Naive thymus-derived CD4-positive, alpha-beta T cell (primary cell): ENCODE results near the gene LY6G6F. TPM values are rescaled to one million over a fixed set of nuclear protein-coding genes. Genes with fewer than 3 reads are reported as not detected.

Experiments
- ATAC-seq: fragments of 150-1000 bp; cut with Tn5 transposase; 2 replicates; pipeline ENCODE4 v1.10.0; 2021; ENCODE audit warnings: mild to moderate bottlenecking, moderate library complexity
- CTCF ChIA-PET: fragments of 350-600 bp; sonication (Branson Sonifier 250); formaldehyde crosslinking; loops from one replicate; lab custom pipeline; 2021; ENCODE audit warnings: antibody characterized with exemption; lab: Charles Lee
- POLR2A ChIA-PET: fragments of 350-600 bp; sonication (Branson Sonifier 250); formaldehyde crosslinking; loops from one replicate; lab custom pipeline; 2021; ENCODE audit warnings: antibody characterized with exemption, inconsistent platforms; lab: Charles Lee
- DNase-seq, 9 donors: peaks; one replicate each; pipeline versions ENCODE4 v3.0.0 to v3.0.0-alpha.2; 2020 to 2022; ENCODE audit warnings: mixed read lengths in 1 of 9
- H3K27ac ChIP-seq: one replicate; pipeline ENCODE4 v1.7.0; 2013; ENCODE audit warnings: mild to moderate bottlenecking, low read depth, low read length, moderate library complexity
- H3K27me3 ChIP-seq, 2 donors: one replicate each; pipeline ENCODE4 v1.7.0; 2013; ENCODE audit warnings: low read length in 2 of 2, mild to moderate bottlenecking in 2 of 2, moderate library complexity in 2 of 2; ENCODE audit not compliant: control insufficient read depth in 2 of 2, insufficient read depth in 2 of 2
- H3K36me3 ChIP-seq, 3 experiments: 1 replicate in 2 of 3; 2 replicates in 1 of 3; pipeline ENCODE4 v1.7.0; 2013; ENCODE audit warnings: low read length in 3 of 3, mild to moderate bottlenecking in 3 of 3, moderate library complexity in 1 of 3; ENCODE audit not compliant: insufficient read depth in 3 of 3, control insufficient read depth in 2 of 3
- H3K4me1 ChIP-seq, 2 donors: one replicate each; pipeline ENCODE4 v1.7.0; 2013; ENCODE audit warnings: low read length in 2 of 2, mild to moderate bottlenecking in 2 of 2, moderate library complexity in 1 of 2; ENCODE audit not compliant: control insufficient read depth in 2 of 2, insufficient read depth in 2 of 2
- H3K4me3 ChIP-seq: 2 replicates; pipeline ENCODE4 v1.7.0; 2013; ENCODE audit warnings: mild to moderate bottlenecking, low read length
- H3K9me3 ChIP-seq, 3 experiments: 1 replicate in 2 of 3; 2 replicates in 1 of 3; pipeline ENCODE4 v1.7.0; 2013; ENCODE audit warnings: low read length in 3 of 3; ENCODE audit not compliant: control insufficient read depth in 2 of 3
- H3K27ac Mint-ChIP-seq, 9 donors: one replicate each; pipeline ENCODE4 v1.8.0; 2020 to 2022; ENCODE audit warnings: mixed read lengths in 9 of 9, mild to moderate bottlenecking in 8 of 9, moderate library complexity in 5 of 9, inconsistent platforms in 2 of 9
- H3K27me3 Mint-ChIP-seq, 5 donors: one replicate each; pipeline ENCODE4 v1.8.0; 2021 to 2022; ENCODE audit warnings: mixed read lengths in 5 of 5, mild to moderate bottlenecking in 1 of 5
- H3K36me3 Mint-ChIP-seq, 5 donors: one replicate each; pipeline ENCODE4 v1.8.0; 2020 to 2022; ENCODE audit warnings: mixed read lengths in 5 of 5, mild to moderate bottlenecking in 3 of 5, inconsistent platforms in 1 of 5
- H3K4me1 Mint-ChIP-seq, 7 donors: one replicate each; pipeline ENCODE4 v1.8.0; 2020 to 2022; ENCODE audit warnings: mixed read lengths in 7 of 7, mild to moderate bottlenecking in 3 of 7, inconsistent platforms in 1 of 7
- H3K4me3 Mint-ChIP-seq, 10 donors: one replicate each; pipeline ENCODE4 v1.8.0; 2020 to 2022; ENCODE audit warnings: mild to moderate bottlenecking in 10 of 10, mixed read lengths in 10 of 10, moderate library complexity in 6 of 10, inconsistent platforms in 2 of 10
- H3K9me3 Mint-ChIP-seq, 11 donors: one replicate each; pipeline ENCODE4 v1.8.0; 2020 to 2022; ENCODE audit warnings: mixed read lengths in 11 of 11, mild to moderate bottlenecking in 4 of 11, inconsistent platforms in 1 of 11, moderate library complexity in 1 of 11
- intact Hi-C, 2 donors: fragments of 100-400 bp; cut with micrococcal nuclease; formaldehyde crosslinking; loops; one replicate each; pipeline ENCODE4 v1.15.1; 2023
- polyA plus RNA-seq, 2 donors: library from polyadenylated mRNA; unstranded; fragments of 300-500 nt; fragmentation: Illumina TruSeq; gene quantifications; one replicate each; pipeline ENCODE4 v1.2.3, GENCODE V29; 2021
- total RNA-seq, 6 experiments: library from RNA in 5 of 6; stranded (reverse) in 5 of 6; gene quantifications; 1 replicate in 5 of 6; 2 replicates in 1 of 6; pipeline ENCODE4 v1.2.3 and lab custom pipeline; 2021 to 2026

Gene LY6G6F
- total and polyA plus RNA-seq, 7 experiments from 2014 or later = 0.56 TPM; not detected in 6

- peaks cover 0 to 2% (median 0%) of the 10 kb centered on the region in 5 donors for H3K27me3 Mint-ChIP-seq
- no peak for ATAC-seq
- peaks cover 7 to 44% (median 11%) of the 10 kb centered on the region in 5 donors for H3K36me3 Mint-ChIP-seq
- Histone ChIP-seq H3K4me1 (peaks cover 40 to 52% of the 10 kb centered on the region in 2 donors), H3K27me3 (no peaks in the 10 kb centered on the region), H3K9me3 (no peaks in the 10 kb centered on the region), H3K4me3 (peak overlapping the region; percentile 91), H3K27ac (peak overlapping the region; percentile 97), H3K36me3 (peaks cover 6 to 32% (median 9%) of the 10 kb centered on the region in 3 experiments)
- H3K27ac Mint-ChIP-seq = peak overlapping the region; percentile 94 to 99 (median 98)
- peak in 2 of 9 donors; percentile 18 to 33 for DNase-seq
- CTCF ChIA-PET = interaction anchor here (0.7 to 2.7 kb wide), 6 partner anchors 10 to 141 kb away, joined by 3 to 19 read pairs (median 4); partner anchors contain the start of genes APOM and BAG6
- POLR2A ChIA-PET = interaction anchor here (0.6 to 7.1 kb wide), 31 partner anchors 10 to 1540 kb away, joined by 3 to 193 read pairs (median 4); partner anchors contain the start of genes ABHD16A, APOM, BAG6 and DDX39B
- intact Hi-C loops = loop anchor here (2.0 to 10.0 kb wide), 6 partner anchors 75 to 1751 kb away; partner anchors contain the start of genes ATF6B (in 1 of the 2), CUTA (in 1 of the 2), HSD17B8 (in 1 of the 2) and HSPA1B (in 1 of the 2)
- H3K9me3 Mint-ChIP-seq = peaks cover 0 to 2% (median 0%) of the 10 kb centered on the region in 11 donors
- peak overlapping the region; percentile 93 to 99 (median 96) for H3K4me3 Mint-ChIP-seq
- H3K4me1 Mint-ChIP-seq = peaks cover 37 to 87% (median 76%) of the 10 kb centered on the region in 7 donors
Observed at GRCh38 chr6:31663961-31664789, 42.5 kb upstream of the LY6G6F start.

GRCh38 chr6:31664790-31665500 lies 41.7 kb upstream of the LY6G6F start, which contains the start of gene GPANK1:
GPANK1 (minus strand) TSS chr6:31664997; CDS start chr6:31664478, 519 bp downstream.
- H3K27me3 Mint-ChIP-seq = peaks cover 0 to 2% (median 0%) of the 10 kb centered on the region in 5 donors
- intact Hi-C loops = loop anchor here (1.0 to 10.0 kb wide), 24 partner anchors 13 to 1750 kb away; partner anchors contain the start of genes ABHD16A (in 2 of the 2), BAG6 (in 2 of the 2), HSPA1B (in 2 of the 2) and NFKBIL1 (in 2 of the 2)
- peaks cover 29 to 79% (median 70%) of the 10 kb centered on the region in 7 donors for H3K4me1 Mint-ChIP-seq
- Histone ChIP-seq H3K9me3 (no peaks in the 10 kb centered on the region), H3K27ac (peak within 1 kb of the TSS; percentile 97), H3K4me3 (peak within 1 kb of the TSS; percentile 91), H3K4me1 (peaks cover 33 to 44% of the 10 kb centered on the region in 2 donors), H3K36me3 (peaks cover 13 to 40% (median 15%) of the 10 kb centered on the region in 3 experiments), H3K27me3 (no peaks in the 10 kb centered on the region)
- peak within 1 kb of the TSS; percentile 94 to 99 (median 98) for H3K27ac Mint-ChIP-seq
- H3K36me3 Mint-ChIP-seq = peaks cover 7 to 43% (median 11%) of the 10 kb centered on the region in 5 donors
- H3K9me3 Mint-ChIP-seq = peaks cover 0 to 2% (median 0%) of the 10 kb centered on the region in 11 donors
- peak within 1 kb of the TSS; percentile 93 to 99 (median 96) for H3K4me3 Mint-ChIP-seq
- DNase-seq = peak; percentile 74 to 92 (median 88)
- ChIA-PET CTCF (interaction anchor here (0.7 to 2.7 kb wide), 4 partner anchors 10 to 1723 kb away, joined by 3 to 19 read pairs (median 4); partner anchors contain the start of gene APOM), POLR2A (interaction anchor here (0.6 to 7.1 kb wide), 26 partner anchors 9 to 1540 kb away, joined by 3 to 193 read pairs (median 4); partner anchors contain the start of genes ABHD16A, APOM, BAG6 and DDX39B)
- ATAC-seq = peak; percentile 51

- Mint-ChIP-seq H3K4me1 (peaks cover 25 to 75% (median 64%) of the 10 kb centered on the region in 7 donors), H3K4me3 (peak within 1 kb of the TSS; percentile 93 to 99 (median 96)), H3K36me3 (peaks cover 7 to 48% (median 16%) of the 10 kb centered on the region in 5 donors), H3K27me3 (peaks cover 0 to 2% (median 0%) of the 10 kb centered on the region in 5 donors), H3K27ac (peak within 1 kb of the TSS; percentile 94 to 99 (median 98)), H3K9me3 (peaks cover 0 to 2% (median 0%) of the 10 kb centered on the region in 11 donors)
- CTCF ChIA-PET = interaction anchor here (0.7 to 2.7 kb wide), 2 partner anchors 11 to 1722 kb away, joined by 3 to 19 read pairs; partner anchors contain the start of gene APOM
- peaks cover 13 to 45% (median 23%) of the 10 kb centered on the region in 3 experiments for H3K36me3 ChIP-seq
- ATAC-seq = peak; percentile 94
- H3K27ac ChIP-seq = peak within 1 kb of the TSS; percentile 97
- peaks cover 33 to 43% of the 10 kb centered on the region in 2 donors for H3K4me1 ChIP-seq
- intact Hi-C loops = loop anchor here (1.0 to 10.0 kb wide), 24 partner anchors 13 to 1749 kb away; partner anchors contain the start of genes ABHD16A (in 2 of the 2), BAG6 (in 2 of the 2), HSPA1B (in 2 of the 2) and NFKBIL1 (in 2 of the 2)
- peak within 1 kb of the TSS; percentile 91 for H3K4me3 ChIP-seq
- DNase-seq = peak; percentile 87 to 99 (median 98)
- POLR2A ChIA-PET = interaction anchor here (0.5 to 7.1 kb wide), 18 partner anchors 13 to 836 kb away, joined by 3 to 193 read pairs (median 5); partner anchors contain the start of genes ABHD16A, APOM, BAG6 and DDX39B
- H3K9me3 ChIP-seq = no peaks in the 10 kb centered on the region
- no peaks in the 10 kb centered on the region for H3K27me3 ChIP-seq
Observed at GRCh38 chr6:31665501-31666336, 40.9 kb upstream of the LY6G6F start, which contains the start of gene CSNK2B. CSNK2B (plus strand) TSS chr6:31666080; CDS start chr6:31666832, 752 bp downstream.

GRCh38 chr6:31666337-31666965 lies 40.2 kb upstream of the LY6G6F start:
- DNase-seq = no peak
- peaks cover 25 to 68% (median 57%) of the 10 kb centered on the region in 7 donors for H3K4me1 Mint-ChIP-seq
- CTCF ChIA-PET = no interaction called here
- Histone ChIP-seq H3K36me3 (peaks cover 13 to 52% (median 24%) of the 10 kb centered on the region in 3 experiments), H3K27ac (peak overlapping the region; percentile 97), H3K27me3 (no peaks in the 10 kb centered on the region), H3K4me3 (peak overlapping the region; percentile 91), H3K4me1 (peaks cover 29 to 39% of the 10 kb centered on the region in 2 donors), H3K9me3 (no peaks in the 10 kb centered on the region)
- peaks cover 0 to 2% (median 0%) of the 10 kb centered on the region in 5 donors for H3K27me3 Mint-ChIP-seq
- H3K9me3 Mint-ChIP-seq = peaks cover 0 to 2% (median 0%) of the 10 kb centered on the region in 11 donors
- H3K4me3 Mint-ChIP-seq = peak overlapping the region; percentile 93 to 99 (median 96)
- no peak for ATAC-seq
- peaks cover 7 to 54% (median 16%) of the 10 kb centered on the region in 5 donors for H3K36me3 Mint-ChIP-seq
- POLR2A ChIA-PET = interaction anchor here (0.6 to 7.1 kb wide), 8 partner anchors 14 to 405 kb away, joined by 3 to 193 read pairs (median 4); partner anchors contain the start of genes APOM, BAG6, LY6G5C and PRRC2A
- peak overlapping the region; percentile 94 to 99 (median 98) for H3K27ac Mint-ChIP-seq
- intact Hi-C loops = loop anchor here (5.0 to 10.0 kb wide), 5 partner anchors 131 to 1748 kb away; partner anchors contain the start of genes CUTA (in 1 of the 2), HSD17B8 (in 1 of the 2), NELFE (in 1 of the 2) and PHF1 (in 1 of the 2)
